Panc1 (cell line): ENCODE results near the gene YWHAH. TPM values are rescaled to one million over a fixed set of nuclear protein-coding genes. Genes with fewer than 3 reads are reported as not detected.

Source experiments
- ATAC-seq: fragments of 200-7000 bp; cut with Tn5 transposase; 2 replicates; pipeline ENCODE4 v1.9.1; 2020; ENCODE audit warnings: mild to moderate bottlenecking, moderate library complexity
- Bru-seq: library from RNA; stranded (reverse); fragments of 400-500 nt; gene quantifications from one replicate; lab custom pipeline; 2021; lab: Mats Ljungman, UMichigan
- BruChase-seq, 2 experiments: library from RNA; stranded (reverse); fragments of 400-500 nt; gene quantifications; one replicate each; lab custom pipeline; 2021; lab: Mats Ljungman, UMichigan
- BruUV-seq: library from RNA; stranded (reverse); fragments of 400-500 nt; replicated peaks from 2 replicates; lab custom pipeline; 2021; lab: Mats Ljungman, UMichigan
- CTCF ChIA-PET: fragments of 300-600 bp; sonication (Branson Sonifier 250); formaldehyde crosslinking; loops from one replicate; lab custom pipeline; 2022; ENCODE audit warnings: antibody characterized with exemption; lab: Charles Lee
- POLR2A ChIA-PET: fragments of 300-600 bp; sonication (Branson Sonifier 250); formaldehyde crosslinking; loops from one replicate; lab custom pipeline; 2022; ENCODE audit warnings: antibody characterized with exemption; lab: Charles Lee
- DNase-seq: peaks from one replicate; pipeline ENCODE4 v3.0.0-alpha.2; 2010; ENCODE audit warnings: low read depth, low spot score
- H3K27ac ChIP-seq: 2 replicates; pipeline ENCODE4 v1.5.1; 2011; ENCODE audit warnings: mild to moderate bottlenecking, low read length, inconsistent platforms
- H3K27me3 ChIP-seq: fragments of 200-500 bp; sonication (Bioruptor generic); 2 replicates; pipeline ENCODE4 v1.6.0; 2014; ENCODE audit warnings: low read length, inconsistent platforms; ENCODE audit not compliant: control insufficient read depth, insufficient read depth
- H3K36me3 ChIP-seq: fragments of 200-500 bp; sonication (Bioruptor generic); 2 replicates; pipeline ENCODE4 v1.5.1; 2014; ENCODE audit warnings: inconsistent platforms, mild to moderate bottlenecking, low read length, moderate library complexity; ENCODE audit not compliant: control insufficient read depth, insufficient read depth
- H3K4me1 ChIP-seq: 2 replicates; pipeline ENCODE4 v1.5.1; 2011; ENCODE audit warnings: inconsistent platforms, mild to moderate bottlenecking, low read length, moderate library complexity; ENCODE audit not compliant: control insufficient read depth, insufficient read depth
- H3K4me3 ChIP-seq, 2 experiments: 2 replicates each; pipeline ENCODE4 v1.5.1; 2011 to 2012; ENCODE audit warnings: low read depth in 2 of 2, low read length in 2 of 2, mild to moderate bottlenecking in 2 of 2, inconsistent platforms in 1 of 2, moderate library complexity in 1 of 2
- H3K9me3 ChIP-seq: fragments of 200-500 bp; sonication (Bioruptor generic); 2 replicates; pipeline ENCODE4 v1.5.1; 2014; ENCODE audit warnings: low read depth, mild to moderate bottlenecking, inconsistent platforms, low read length, moderate library complexity; ENCODE audit not compliant: control insufficient read depth, insufficient read depth
- POLR2AphosphoS5 ChIP-seq: IDR thresholded peaks from 2 replicates; pipeline ENCODE4 v1.6.1; 2012; ENCODE audit warnings: mild to moderate bottlenecking, low read depth, low read length, moderate library complexity
- SIN3A ChIP-seq: IDR thresholded peaks from 2 replicates; pipeline ENCODE4 v1.6.1; 2012; ENCODE audit warnings: low read depth, mild to moderate bottlenecking, low read length, moderate library complexity, borderline replicate concordance; ENCODE audit not compliant: insufficient read depth
- TCF7L2 ChIP-seq: IDR thresholded peaks from 2 replicates; pipeline ENCODE4 v1.6.1; 2011; ENCODE audit warnings: mild to moderate bottlenecking, low read depth, low read length, inconsistent platforms
- in situ Hi-C: cut with HindIII; loops from 2 replicates; pipeline ENCODE4 v1.10.0; 2016; ENCODE audit warnings: low sequenced_read_pairs, low pct_unique_long_range_greater_than_20kb
- intact Hi-C: fragments of 100-400 bp; cut with micrococcal nuclease; formaldehyde crosslinking; loops from one replicate; pipeline ENCODE4 v1.10.0; 2022; ENCODE audit not compliant: unreplicated experiment
- long read RNA-seq: library from polyadenylated mRNA; unstranded; transcript quantifications from one replicate; pipeline ENCODE4 v2.0.0, GENCODE V29; 2021; ENCODE audit not compliant: unreplicated experiment
- polyA plus RNA-seq: library from polyadenylated mRNA; unstranded; fragments of >200 nt; gene quantifications from one replicate; pipeline ENCODE4 v1.2.1, GENCODE V29; 2012; ENCODE audit warnings: missing spikeins; ENCODE audit not compliant: insufficient read length
- total RNA-seq: library from RNA; stranded (reverse); gene quantifications from one replicate; pipeline ENCODE4 v1.2.1, GENCODE V29; 2021; ENCODE audit not compliant: unreplicated experiment
- TF ChIP-seq, protein P1 (sequence below): fragments of 450-650 bp; IDR thresholded peaks from 2 replicates; pipeline ENCODE4 v1.5.1; 2017; ENCODE audit warnings: mild to moderate bottlenecking
- TF ChIP-seq, protein P2 (sequence below), 2 experiments: IDR thresholded peaks; 2 replicates each; pipeline ENCODE4 v1.6.1; 2011 to 2012; ENCODE audit warnings: low read depth in 2 of 2, control low read depth in 1 of 2, low read length in 1 of 2, mild to moderate bottlenecking in 1 of 2, moderate library complexity in 1 of 2; ENCODE audit not compliant: insufficient read depth in 1 of 2

Gene YWHAH
- 138 TPM for total RNA-seq
- 97.5 TPM for polyA plus RNA-seq
- Bru-seq, nascent RNA = percentile 95 among the genes with signal in this experiment
- BruChase-seq, experiment 1, labeled RNA remaining after a 2-hour chase = percentile 100 among the genes with signal in this experiment
- percentile 100 among the genes with signal in this experiment for BruChase-seq, experiment 2, labeled RNA remaining after a 6-hour chase
- long read RNA-seq, transcript YWHAH-201 (2 exons, 1,825 nt) = major isoform, 269 of 284 reads
- long read RNA-seq, partial matches to known transcripts = 0 of 284 reads
- long read RNA-seq, other reads (novel, unspliced or antisense) = 11 of 284 reads

DNA sequence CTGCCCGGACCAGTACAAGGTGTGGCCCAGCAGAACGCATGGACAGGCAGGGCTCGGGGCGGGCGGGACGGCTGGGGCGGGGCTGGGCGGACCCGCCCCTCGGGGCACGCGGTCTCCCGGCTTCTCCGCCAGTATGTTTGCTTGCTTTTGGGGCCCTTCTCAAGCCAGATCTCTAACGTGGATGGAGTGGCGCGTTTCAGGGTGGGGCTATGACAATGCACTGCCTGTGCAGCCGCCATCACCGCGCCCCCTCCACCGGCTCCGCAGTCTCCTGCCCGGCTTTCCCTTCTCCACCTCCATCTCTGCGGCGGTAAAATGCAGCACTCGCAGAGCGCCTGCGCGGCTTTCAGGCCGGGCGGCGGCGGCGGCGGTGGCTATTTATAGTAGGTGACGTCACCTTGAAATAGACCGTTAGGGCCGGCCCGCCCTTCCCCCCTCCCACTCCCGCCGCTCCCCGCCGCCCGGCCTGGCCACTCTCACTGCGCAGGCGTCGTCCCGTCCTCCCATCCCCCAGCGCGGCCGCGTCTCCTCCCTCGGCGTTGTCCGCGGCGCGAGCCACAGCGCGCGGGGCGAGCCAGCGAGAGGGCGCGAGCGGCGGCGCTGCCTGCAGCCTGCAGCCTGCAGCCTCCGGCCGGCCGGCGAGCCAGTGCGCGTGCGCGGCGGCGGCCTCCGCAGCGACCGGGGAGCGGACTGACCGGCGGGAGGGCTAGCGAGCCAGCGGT is at the start of gene YWHAH:
Gene YWHAH, plus strand, starts transcription at position 558 of the 722 bp plus-strand sequence. CDS start 199 bp downstream, outside the sequence.
- intact Hi-C loops (loop anchor here (10.0 kb wide), 1 partner anchor 279 kb away; the partner anchor contains the start of gene PISD), in situ Hi-C loops (no loop called here)
- H3K36me3 ChIP-seq = peaks cover 18% of the 10 kb centered on the region
- H3K9me3 ChIP-seq = no peaks in the 10 kb centered on the region
- peak; percentile 42 for DNase-seq
- BruUV-seq = no TSS peak
- peak within 1 kb of the TSS; percentile 78 to 91 for H3K4me3 ChIP-seq
- no peaks in the 10 kb centered on the region for H3K27me3 ChIP-seq
- peak; percentile 89 for ATAC-seq
- peak; percentile 79 for TF ChIP-seq POLR2AphosphoS5
- no peak for TF ChIP-seq TCF7L2
- ChIA-PET CTCF (no interaction called here), POLR2A (interaction anchor here (0.7 kb wide), 1 partner anchor 23 kb away, joined by 4 read pairs; no protein-coding TSS in a partner anchor)
- H3K27ac ChIP-seq = peak within 1 kb of the TSS; percentile 96
- peaks cover 15% of the 10 kb centered on the region for H3K4me1 ChIP-seq

DNA sequence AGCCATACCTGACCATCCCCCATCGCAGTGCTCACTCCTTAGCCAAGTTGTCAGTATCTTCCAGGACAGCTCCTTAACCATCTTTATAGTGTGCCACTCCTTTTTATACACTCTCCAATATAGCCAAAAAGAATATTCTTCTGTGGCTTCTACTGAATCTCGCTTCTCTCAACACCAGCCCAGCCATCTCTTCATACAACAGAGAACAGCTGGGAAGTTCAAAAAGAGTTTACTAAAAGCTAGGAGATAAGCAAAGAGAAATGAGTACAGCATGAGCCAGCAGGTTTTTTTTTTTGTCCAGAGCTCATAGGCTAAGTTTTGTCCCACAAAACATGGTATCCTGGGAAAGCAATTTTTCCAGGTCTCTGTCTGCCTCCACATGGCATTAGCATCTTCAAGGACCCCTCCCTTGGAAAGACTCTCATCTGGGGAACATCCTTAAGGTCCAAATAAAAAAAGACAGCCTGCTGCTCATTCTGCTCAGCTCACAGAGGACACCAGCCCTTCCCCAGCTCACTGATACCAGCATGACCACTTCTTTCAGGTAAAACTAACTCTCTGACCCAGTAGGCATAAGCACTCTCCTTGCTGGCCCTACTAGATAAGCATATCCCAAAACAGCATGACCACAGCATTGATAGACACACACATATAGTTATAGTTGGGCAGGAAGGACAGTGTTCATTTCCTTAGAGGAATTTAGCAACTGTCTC is 48.8 kb upstream of the YWHAH start:
- Histone ChIP-seq H3K27me3 (no peaks in the 10 kb centered on the region), H3K27ac (no peak overlapping the region), H3K4me3 (no peak overlapping the region), H3K4me1 (no peaks in the 10 kb centered on the region), H3K36me3 (no peaks in the 10 kb centered on the region; the same call in 1 of the 2 replicates), H3K9me3 (no peaks in the 10 kb centered on the region)
- intact Hi-C loops = no loop called here
- TF ChIP-seq TCF7L2 = no peak
- TF ChIP-seq, protein P1, sequence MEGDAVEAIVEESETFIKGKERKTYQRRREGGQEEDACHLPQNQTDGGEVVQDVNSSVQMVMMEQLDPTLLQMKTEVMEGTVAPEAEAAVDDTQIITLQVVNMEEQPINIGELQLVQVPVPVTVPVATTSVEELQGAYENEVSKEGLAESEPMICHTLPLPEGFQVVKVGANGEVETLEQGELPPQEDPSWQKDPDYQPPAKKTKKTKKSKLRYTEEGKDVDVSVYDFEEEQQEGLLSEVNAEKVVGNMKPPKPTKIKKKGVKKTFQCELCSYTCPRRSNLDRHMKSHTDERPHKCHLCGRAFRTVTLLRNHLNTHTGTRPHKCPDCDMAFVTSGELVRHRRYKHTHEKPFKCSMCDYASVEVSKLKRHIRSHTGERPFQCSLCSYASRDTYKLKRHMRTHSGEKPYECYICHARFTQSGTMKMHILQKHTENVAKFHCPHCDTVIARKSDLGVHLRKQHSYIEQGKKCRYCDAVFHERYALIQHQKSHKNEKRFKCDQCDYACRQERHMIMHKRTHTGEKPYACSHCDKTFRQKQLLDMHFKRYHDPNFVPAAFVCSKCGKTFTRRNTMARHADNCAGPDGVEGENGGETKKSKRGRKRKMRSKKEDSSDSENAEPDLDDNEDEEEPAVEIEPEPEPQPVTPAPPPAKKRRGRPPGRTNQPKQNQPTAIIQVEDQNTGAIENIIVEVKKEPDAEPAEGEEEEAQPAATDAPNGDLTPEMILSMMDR = no peak
- TF ChIP-seq, protein P2, sequence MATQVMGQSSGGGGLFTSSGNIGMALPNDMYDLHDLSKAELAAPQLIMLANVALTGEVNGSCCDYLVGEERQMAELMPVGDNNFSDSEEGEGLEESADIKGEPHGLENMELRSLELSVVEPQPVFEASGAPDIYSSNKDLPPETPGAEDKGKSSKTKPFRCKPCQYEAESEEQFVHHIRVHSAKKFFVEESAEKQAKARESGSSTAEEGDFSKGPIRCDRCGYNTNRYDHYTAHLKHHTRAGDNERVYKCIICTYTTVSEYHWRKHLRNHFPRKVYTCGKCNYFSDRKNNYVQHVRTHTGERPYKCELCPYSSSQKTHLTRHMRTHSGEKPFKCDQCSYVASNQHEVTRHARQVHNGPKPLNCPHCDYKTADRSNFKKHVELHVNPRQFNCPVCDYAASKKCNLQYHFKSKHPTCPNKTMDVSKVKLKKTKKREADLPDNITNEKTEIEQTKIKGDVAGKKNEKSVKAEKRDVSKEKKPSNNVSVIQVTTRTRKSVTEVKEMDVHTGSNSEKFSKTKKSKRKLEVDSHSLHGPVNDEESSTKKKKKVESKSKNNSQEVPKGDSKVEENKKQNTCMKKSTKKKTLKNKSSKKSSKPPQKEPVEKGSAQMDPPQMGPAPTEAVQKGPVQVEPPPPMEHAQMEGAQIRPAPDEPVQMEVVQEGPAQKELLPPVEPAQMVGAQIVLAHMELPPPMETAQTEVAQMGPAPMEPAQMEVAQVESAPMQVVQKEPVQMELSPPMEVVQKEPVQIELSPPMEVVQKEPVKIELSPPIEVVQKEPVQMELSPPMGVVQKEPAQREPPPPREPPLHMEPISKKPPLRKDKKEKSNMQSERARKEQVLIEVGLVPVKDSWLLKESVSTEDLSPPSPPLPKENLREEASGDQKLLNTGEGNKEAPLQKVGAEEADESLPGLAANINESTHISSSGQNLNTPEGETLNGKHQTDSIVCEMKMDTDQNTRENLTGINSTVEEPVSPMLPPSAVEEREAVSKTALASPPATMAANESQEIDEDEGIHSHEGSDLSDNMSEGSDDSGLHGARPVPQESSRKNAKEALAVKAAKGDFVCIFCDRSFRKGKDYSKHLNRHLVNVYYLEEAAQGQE (IDR thresholded peaks at IDR 0.05; ENCODE audit: insufficient read depth in 1 of 2, low read depth in 2 of 2, low read length in 1 of 2) = no peak
- TF ChIP-seq POLR2AphosphoS5 = no peak
- no peak for TF ChIP-seq SIN3A
- DNase-seq = no peak
- in situ Hi-C loops = no loop called here
- ATAC-seq = no peak
- BruUV-seq = no TSS peak
- ChIA-PET CTCF (no interaction called here), POLR2A (no interaction called here)
